HG03575 (cell line): ENCODE measurements around the gene TSC22D3.
"Not testable (repeated sequence)": the region's sequence is repeated elsewhere in the genome, so short reads cannot be mapped to it uniquely, and the experiment has no call there.

Source experiments
- ATAC-seq: cut with Tn5 transposase; IDR thresholded peaks from one replicate; pipeline ENCODE4 v1.9.1; 2021; ENCODE audit not compliant: unreplicated experiment, insufficient number of reproducible peaks, low FRiP score; ENCODE audit errors: extremely low read depth

The TSC22D3 gene

DNA sequence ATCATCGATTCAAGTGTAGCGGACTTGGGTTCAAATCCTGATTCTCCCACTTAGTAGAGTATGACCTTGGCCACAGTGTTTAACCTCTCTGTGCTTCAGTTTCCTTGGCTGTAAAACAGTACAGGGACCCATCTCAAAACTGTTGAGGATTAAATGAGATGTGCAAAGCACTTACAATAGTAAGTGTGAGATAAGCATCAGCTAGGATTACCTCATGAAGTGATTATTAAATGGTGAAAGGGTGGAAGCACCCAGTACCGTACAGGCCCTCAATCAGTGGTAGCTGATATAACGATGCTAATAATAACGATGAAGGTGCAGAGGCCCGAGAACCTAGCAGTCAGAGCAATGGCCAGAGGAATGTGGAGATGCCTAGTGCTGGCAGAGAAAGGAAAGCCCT, 102.2 kb downstream of the TSC22D3 start:
- no peak for ATAC-seq

DNA sequence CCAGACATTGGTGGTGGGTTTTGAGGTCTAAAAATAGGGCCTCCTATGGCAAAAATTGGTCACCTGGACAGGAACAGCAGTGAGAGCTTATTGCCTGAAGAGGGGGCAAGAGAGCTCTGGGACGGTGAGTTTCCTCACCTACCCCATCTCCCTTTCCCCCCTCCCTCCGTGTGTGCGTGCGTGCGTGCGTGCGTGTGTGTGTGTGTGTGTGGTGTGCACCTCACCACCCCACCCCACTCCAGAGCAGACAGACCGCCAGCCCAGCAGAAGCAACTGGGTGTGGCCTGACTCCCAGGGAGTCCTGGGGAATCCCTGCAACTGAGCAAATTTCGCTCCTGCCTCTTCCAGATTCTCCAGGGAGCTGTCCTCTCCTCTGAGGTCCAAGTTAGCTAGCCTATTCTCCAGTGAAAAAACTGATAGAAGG, 102.6 kb downstream of the TSC22D3 start:
- no peak for ATAC-seq

DNA sequence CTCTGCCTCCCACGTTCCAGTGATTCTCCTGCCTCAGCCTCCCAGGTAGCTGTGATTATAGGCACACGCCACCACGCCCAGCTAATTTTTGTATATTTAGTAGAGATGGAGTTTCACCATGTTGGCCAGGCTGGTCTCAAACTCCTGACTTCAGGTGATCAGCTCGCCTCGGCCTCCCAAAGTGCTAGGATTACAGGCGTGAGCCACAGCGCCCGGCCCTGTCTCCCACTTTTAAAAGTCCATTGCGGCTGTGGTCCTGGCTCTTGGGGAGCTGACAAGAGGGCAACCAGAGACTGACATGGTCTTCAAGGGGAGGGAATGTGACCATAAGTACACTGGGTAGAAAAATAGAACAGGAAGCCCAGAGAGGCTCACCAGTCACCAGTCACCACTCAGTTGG, 104.3 kb downstream of the TSC22D3 start:
- ATAC-seq = not testable (repeated sequence)

DNA sequence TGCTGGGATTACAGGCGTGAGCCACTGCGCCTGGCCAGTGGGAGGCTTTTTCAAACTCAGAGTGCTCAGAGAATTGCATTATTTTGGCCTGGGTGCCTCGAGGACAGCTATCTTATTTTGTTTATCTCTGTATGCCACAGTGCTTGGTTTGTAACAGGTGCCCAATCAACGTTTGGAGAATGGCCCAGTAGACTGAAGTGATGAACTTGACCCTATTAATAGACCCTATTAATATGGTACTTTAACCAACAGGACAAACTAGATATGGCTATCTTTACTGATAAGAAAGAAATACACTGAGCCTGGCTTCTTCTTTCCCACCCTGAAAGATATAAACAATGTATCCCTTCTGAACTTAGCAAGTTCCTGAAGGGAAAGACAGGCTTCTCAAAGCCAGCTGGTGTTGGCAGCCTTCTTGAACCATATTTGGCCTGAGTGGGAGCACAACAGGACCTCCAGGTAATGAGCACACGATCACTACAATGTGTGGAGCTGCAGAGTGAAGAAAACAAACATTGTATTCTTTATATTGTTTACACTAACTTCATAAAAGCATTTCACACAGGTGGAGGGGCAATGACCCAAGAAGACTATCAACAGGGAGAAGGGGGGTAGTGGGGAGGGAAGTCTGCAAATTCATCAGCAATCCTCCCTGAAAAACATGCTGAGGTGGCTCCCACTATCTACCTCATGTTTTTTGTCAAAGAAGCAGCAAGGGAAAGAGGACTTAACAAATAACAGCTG, 105.5 kb downstream of the TSC22D3 start:
- ATAC-seq = no peak

DNA sequence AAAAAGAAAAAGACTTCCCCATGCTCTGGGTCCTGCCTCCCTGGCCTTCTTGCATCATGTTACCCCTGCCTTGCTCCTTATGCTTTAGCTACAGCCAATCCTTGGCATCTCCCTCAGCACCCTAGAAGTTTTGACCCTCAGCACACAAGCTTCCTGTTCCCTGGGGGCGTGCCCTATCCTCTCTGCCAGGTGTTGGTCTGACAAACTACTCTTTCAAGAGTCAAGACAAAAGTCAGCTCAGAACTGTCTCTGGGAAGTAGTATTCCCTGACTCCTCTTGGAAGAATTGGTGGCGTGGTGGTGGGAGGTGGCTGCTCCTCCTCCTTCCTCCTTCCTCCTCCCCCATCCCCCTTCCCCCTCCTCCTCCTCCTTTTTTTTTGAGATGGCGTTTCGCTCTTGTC, 106.3 kb downstream of the TSC22D3 start:
- ATAC-seq = no peak

DNA sequence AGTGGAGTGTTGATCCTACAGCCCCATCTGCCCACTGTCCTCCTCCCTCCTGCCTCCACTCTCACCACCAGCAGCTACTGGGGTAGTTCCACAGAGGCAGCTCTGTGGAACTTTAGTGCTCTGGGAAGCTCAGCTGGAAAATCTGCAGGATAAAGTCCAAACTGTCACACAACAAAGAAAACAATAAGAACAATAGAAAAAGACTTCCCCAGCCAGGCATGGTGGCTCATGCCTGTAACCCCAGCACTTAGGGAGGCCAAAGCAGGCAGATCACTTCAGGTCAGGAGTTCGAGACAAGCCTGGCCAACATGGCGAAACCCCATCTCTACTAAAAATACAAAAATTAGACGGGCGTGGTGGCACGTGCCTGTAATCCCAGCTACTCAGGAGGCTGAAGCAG, 106.9 kb downstream of the TSC22D3 start:
- ATAC-seq = not testable (repeated sequence)

DNA sequence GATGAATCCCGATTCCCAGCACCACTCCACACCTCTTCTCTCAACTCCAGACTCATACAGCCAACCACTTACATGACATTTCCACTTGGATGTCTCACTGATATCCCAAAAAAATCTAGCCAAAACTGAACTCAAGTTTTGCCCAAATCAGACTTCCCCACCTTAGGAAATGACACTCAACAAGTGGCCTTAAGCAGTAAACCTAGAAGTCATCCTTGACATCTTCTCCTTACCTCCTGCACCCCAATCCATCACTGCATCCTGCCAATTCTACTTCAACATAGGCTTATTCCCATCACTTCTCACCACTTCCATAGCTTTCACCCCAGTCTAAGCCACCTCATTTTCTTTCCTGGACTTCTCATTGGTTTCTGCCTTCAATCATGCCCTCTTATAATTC, 108.2 kb downstream of the TSC22D3 start:
- ATAC-seq = no peak

DNA sequence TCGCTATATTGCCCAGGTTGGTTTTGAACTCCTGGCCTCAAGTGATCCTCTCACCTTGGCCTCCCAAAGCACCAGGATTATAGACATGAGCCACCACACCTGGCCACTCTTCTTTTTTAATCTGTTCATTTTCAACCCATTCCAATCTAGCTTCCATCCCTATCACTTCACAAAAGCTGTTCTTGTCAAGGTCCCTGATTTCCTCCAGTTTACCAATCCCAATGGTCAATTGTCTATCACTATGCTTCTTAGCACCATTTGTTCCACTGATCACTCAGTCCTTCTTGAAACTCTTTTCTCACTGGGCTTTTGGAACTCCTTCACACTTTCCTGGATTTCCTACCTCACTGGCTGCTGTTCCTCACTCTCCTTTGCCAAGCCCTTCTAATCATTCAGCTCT, 108.7 kb downstream of the TSC22D3 start:
- no peak for ATAC-seq
